MM.1S (cell line): ENCODE results near the gene MLH3.

Experiments
- DNase-seq: peaks from one replicate; pipeline ENCODE4 v3.0.0-alpha.2; 2015
- H2AFZ ChIP-seq: fragments of 300-600 bp; sonication (generic); 2 replicates; pipeline ENCODE4 v1.6.0; 2016; ENCODE audit warnings: antibody characterized with exemption, low read length
- H3F3A ChIP-seq: fragments of 300-600 bp; sonication (generic); 2 replicates; pipeline ENCODE4 v1.6.1; 2016; ENCODE audit warnings: mild to moderate bottlenecking, antibody characterized with exemption, low read length, moderate library complexity, mixed read lengths; ENCODE audit not compliant: insufficient read depth
- H3K27ac ChIP-seq: fragments of 300-600 bp; sonication (generic); 2 replicates; pipeline ENCODE4 v1.5.1; 2016; ENCODE audit warnings: mild to moderate bottlenecking, low read length
- H3K27me3 ChIP-seq: fragments of 300-600 bp; sonication (generic); replicated peaks from 2 replicates; pipeline ENCODE4 v1.6.0; 2016; ENCODE audit warnings: low read length; ENCODE audit not compliant: insufficient read depth
- H3K36me3 ChIP-seq: fragments of 300-600 bp; sonication (generic); replicated peaks from 2 replicates; pipeline ENCODE4 v1.6.1; 2016; ENCODE audit warnings: mild to moderate bottlenecking, low read length, mixed read lengths; ENCODE audit not compliant: insufficient read depth
- H3K4me1 ChIP-seq: fragments of 300-600 bp; sonication (generic); 2 replicates; pipeline ENCODE4 v1.6.1; 2016; ENCODE audit warnings: low read length, mixed read lengths
- H3K4me2 ChIP-seq: fragments of 300-600 bp; sonication (generic); 2 replicates; pipeline ENCODE4 v1.6.0; 2016; ENCODE audit warnings: low read depth, low read length
- H3K4me3 ChIP-seq: fragments of 300-600 bp; sonication (generic); 2 replicates; pipeline ENCODE4 v1.5.1; 2016; ENCODE audit warnings: low read length, mixed read lengths
- H3K79me2 ChIP-seq: fragments of 300-600 bp; sonication (generic); 2 replicates; pipeline ENCODE4 v1.6.1; 2016; ENCODE audit warnings: mixed run types, low read length, mixed read lengths
- H3K9ac ChIP-seq: fragments of 300-600 bp; sonication (generic); 2 replicates; pipeline ENCODE4 v1.6.1; 2016; ENCODE audit warnings: low read length, mixed read lengths
- H3K9me2 ChIP-seq: fragments of 300-600 bp; sonication (generic); replicated peaks from 2 replicates; pipeline ENCODE4 v1.6.1; 2016; ENCODE audit warnings: mild to moderate bottlenecking, low read length, mixed read lengths; ENCODE audit not compliant: insufficient read depth
- H3K9me3 ChIP-seq: fragments of 300-600 bp; sonication (generic); replicated peaks from 2 replicates; pipeline ENCODE4 v1.6.1; 2016; ENCODE audit warnings: mild to moderate bottlenecking, low read length, mixed read lengths; ENCODE audit not compliant: insufficient read depth
- H4K20me1 ChIP-seq: fragments of 300-600 bp; sonication (generic); 2 replicates; pipeline ENCODE4 v1.6.1; 2016; ENCODE audit warnings: mild to moderate bottlenecking, low read length, moderate library complexity, mixed read lengths; ENCODE audit not compliant: insufficient read depth
- CTCF ChIP-seq: fragments of 300-600 bp; sonication (generic); IDR thresholded peaks from 2 replicates; pipeline ENCODE4 v1.5.1; 2016; ENCODE audit warnings: antibody characterized with exemption, low read length, mixed read lengths
- EZH2 ChIP-seq: fragments of 300-600 bp; sonication (generic); optimal IDR thresholded peaks from 2 replicates; pipeline ENCODE3; 2017; ENCODE audit warnings: low read depth, mild to moderate bottlenecking, antibody characterized with exemption, low read length, mixed read lengths
- EZH2phosphoT487 ChIP-seq: fragments of 300-600 bp; sonication (generic); IDR thresholded peaks from 2 replicates; pipeline ENCODE4 v1.6.1; 2018; ENCODE audit warnings: antibody characterized with exemption, low read length

Gene MLH3

GRCh38 chr14:75013290-75013689 lies 38.0 kb downstream of the MLH3 start:
- Histone ChIP-seq H3F3A (no peaks in the 10 kb centered on the region), H2AFZ (no peak overlapping the region), H3K9me2 (no peaks in the 10 kb centered on the region), H3K36me3 (no peaks in the 10 kb centered on the region), H3K4me2 (no peak overlapping the region), H3K9ac (no peak overlapping the region), H3K4me3 (no peak overlapping the region), H4K20me1 (no peaks in the 10 kb centered on the region), H3K4me1 (no peaks in the 10 kb centered on the region), H3K27me3 (no peaks in the 10 kb centered on the region), H3K9me3 (no peaks in the 10 kb centered on the region), H3K27ac (no peak overlapping the region), H3K79me2 (no peaks in the 10 kb centered on the region)
- DNase-seq, result no peak
- TF ChIP-seq CTCF, result no peak
- no peak for TF ChIP-seq EZH2
- no peak for TF ChIP-seq EZH2phosphoT487

GRCh38 chr14:75011356-75011994 lies 39.8 kb downstream of the MLH3 start:
- Histone ChIP-seq H3K9me3 (no peaks in the 10 kb centered on the region), H3F3A (no peaks in the 10 kb centered on the region), H3K27me3 (no peaks in the 10 kb centered on the region), H3K4me2 (no peak overlapping the region), H3K36me3 (no peaks in the 10 kb centered on the region), H3K79me2 (no peaks in the 10 kb centered on the region), H3K4me3 (no peak overlapping the region), H2AFZ (no peak overlapping the region), H3K27ac (no peak overlapping the region), H3K9me2 (no peaks in the 10 kb centered on the region), H3K4me1 (no peaks in the 10 kb centered on the region), H3K9ac (no peak overlapping the region), H4K20me1 (no peaks in the 10 kb centered on the region)
- DNase-seq, result no peak
- TF ChIP-seq EZH2 (no peak), EZH2phosphoT487 (no peak), CTCF (no peak)

- H2AFZ ChIP-seq, result no peak overlapping the region
- no peaks in the 10 kb centered on the region for H3K9me2 ChIP-seq
- DNase-seq, result no peak
- H3K79me2 ChIP-seq, result no peaks in the 10 kb centered on the region
- no peak overlapping the region for H3K9ac ChIP-seq
- H4K20me1 ChIP-seq, result no peaks in the 10 kb centered on the region
- no peaks in the 10 kb centered on the region for H3K27me3 ChIP-seq
- no peak overlapping the region for H3K4me2 ChIP-seq
- no peaks in the 10 kb centered on the region for H3K9me3 ChIP-seq
- H3K27ac ChIP-seq, result no peak overlapping the region
- no peaks in the 10 kb centered on the region for H3K36me3 ChIP-seq
- no peaks in the 10 kb centered on the region for H3K4me1 ChIP-seq
- no peak overlapping the region for H3K4me3 ChIP-seq
- no peaks in the 10 kb centered on the region for H3F3A ChIP-seq
- TF ChIP-seq EZH2, result no peak
Observed at GRCh38 chr14:75010472-75011093, 40.7 kb downstream of the MLH3 start.

- no peaks in the 10 kb centered on the region for H3F3A ChIP-seq
- no peaks in the 10 kb centered on the region for H3K9me2 ChIP-seq
- no peak overlapping the region for H3K9ac ChIP-seq
- DNase-seq, result no peak
- TF ChIP-seq CTCF (no peak), EZH2phosphoT487 (no peak), EZH2 (no peak)
- no peaks in the 10 kb centered on the region for H3K27me3 ChIP-seq
- no peak overlapping the region for H3K27ac ChIP-seq
- H3K4me1 ChIP-seq, result no peaks in the 10 kb centered on the region
- peaks cover 2% of the 10 kb centered on the region for H3K79me2 ChIP-seq
- no peaks in the 10 kb centered on the region for H3K36me3 ChIP-seq
- H3K4me2 ChIP-seq, result no peak overlapping the region
- H3K4me3 ChIP-seq, result no peak overlapping the region
- no peaks in the 10 kb centered on the region for H4K20me1 ChIP-seq
- no peaks in the 10 kb centered on the region for H3K9me3 ChIP-seq
- no peak overlapping the region for H2AFZ ChIP-seq
Observed at GRCh38 chr14:75009176-75009575, 42.1 kb downstream of the MLH3 start.
